T-cell (primary cell): ENCODE results near the gene CHD2. TPM values are rescaled to one million over a fixed set of nuclear protein-coding genes. Genes with fewer than 3 reads are reported as not detected.

Experiments
- ATAC-seq, 4 experiments: fragments of 200-7000 bp in 3 of 4; fragments of 150-1000 bp in 1 of 4; cut with Tn5 transposase; replicated peaks in 1 of 4; 1 replicate in 3 of 4; 2 replicates in 1 of 4; pipeline ENCODE4 v1.10.0; 2021; ENCODE audit warnings: moderate library complexity in 3 of 4, mild to moderate bottlenecking in 2 of 4, moderate number of reproducible peaks in 1 of 4
- CTCF ChIA-PET, 2 donors: fragments of 300-600 bp; sonication (Branson Sonifier 250); formaldehyde crosslinking; loops; one replicate each; lab custom pipeline; 2022; ENCODE audit warnings: antibody characterized with exemption in 2 of 2; lab: Charles Lee
- POLR2A ChIA-PET, 2 donors: fragments of 300-600 bp; sonication (Branson Sonifier 250); formaldehyde crosslinking; loops; one replicate each; lab custom pipeline; 2022; ENCODE audit warnings: antibody characterized with exemption in 2 of 2; lab: Charles Lee
- DNase-seq, 35 experiments: peaks; one replicate each; pipeline versions ENCODE4 v3.0.0 to v3.0.0-alpha.2; 2013 to 2023
- H3K27ac ChIP-seq: one replicate; pipeline ENCODE4 v1.5.1; 2013; ENCODE audit warnings: low read length
- H3K27me3 ChIP-seq, 2 experiments: replicated peaks in 1 of 2; 1 replicate in 1 of 2; 2 replicates in 1 of 2; pipeline versions ENCODE4 v1.6.1 to v1.7.0; 2013; ENCODE audit warnings: low read length in 1 of 2, mixed read lengths in 1 of 2; ENCODE audit not compliant: control insufficient read depth in 2 of 2, insufficient read depth in 2 of 2; ENCODE audit errors: extremely low read depth in 1 of 2
- H3K36me3 ChIP-seq, 2 donors: 1 replicate in 1 of 2; 2 replicates in 1 of 2; pipeline versions ENCODE4 v1.6.1 to v1.7.0; 2013; ENCODE audit warnings: low read length in 1 of 2; ENCODE audit not compliant: control insufficient read depth in 2 of 2, insufficient read depth in 1 of 2; ENCODE audit errors: extremely low read depth in 1 of 2
- H3K4me1 ChIP-seq, 2 experiments: 1 replicate in 1 of 2; 2 replicates in 1 of 2; pipeline versions ENCODE4 v1.6.1 to v1.7.0; 2013; ENCODE audit warnings: low read length in 2 of 2, mixed read lengths in 1 of 2; ENCODE audit not compliant: insufficient read depth in 2 of 2, control insufficient read depth in 1 of 2; ENCODE audit errors: extremely low read depth in 1 of 2
- H3K4me3 ChIP-seq, 2 donors: 1 replicate in 1 of 2; 2 replicates in 1 of 2; pipeline versions ENCODE4 v1.5.1 to v1.7.0; 2013; ENCODE audit warnings: mild to moderate bottlenecking in 2 of 2, low read length in 1 of 2, moderate library complexity in 1 of 2; ENCODE audit not compliant: control insufficient read depth in 1 of 2; ENCODE audit errors: extremely low read depth in 1 of 2
- H3K9me3 ChIP-seq: 2 replicates; pipeline ENCODE4 v1.7.0; 2013
- H3K27ac Mint-ChIP-seq, 2 donors: one replicate each; pipeline ENCODE4 v1.8.0; 2020 to 2021; ENCODE audit warnings: mild to moderate bottlenecking in 2 of 2, mixed read lengths in 2 of 2
- H3K27me3 Mint-ChIP-seq, 2 donors: one replicate each; pipeline ENCODE4 v1.8.0; 2021 to 2022; ENCODE audit warnings: mixed read lengths in 2 of 2
- H3K36me3 Mint-ChIP-seq: one replicate; pipeline ENCODE4 v1.8.0; 2021; ENCODE audit warnings: mixed read lengths
- H3K4me1 Mint-ChIP-seq, 3 donors: one replicate each; pipeline ENCODE4 v1.8.0; 2020 to 2022; ENCODE audit warnings: mixed read lengths in 3 of 3, mild to moderate bottlenecking in 1 of 3
- H3K4me3 Mint-ChIP-seq, 3 donors: one replicate each; pipeline ENCODE4 v1.8.0; 2020 to 2022; ENCODE audit warnings: mild to moderate bottlenecking in 3 of 3, mixed read lengths in 3 of 3, moderate library complexity in 3 of 3
- H3K9me3 Mint-ChIP-seq, 3 donors: one replicate each; pipeline ENCODE4 v1.8.0; 2020 to 2022; ENCODE audit warnings: mixed read lengths in 3 of 3
- WGBS: methylation state at CpG from one replicate; pipeline ENCODE4 v1.1.5; 2013; ENCODE audit warnings: missing lambda C conversion rate; ENCODE audit not compliant: insufficient coverage; 5-methylcytosine and 5-hydroxymethylcytosine counted together
- total RNA-seq, 35 experiments: library from RNA in 6 of 35; stranded (reverse) in 6 of 35; fragments of 120-200 nt in 1 of 35; gene quantifications; one replicate each; pipeline versions ENCODE4 v1.2.1 to v1.2.4 and lab custom pipeline; 2013 to 2026

The CHD2 gene
- total RNA-seq, 5 donors from 2014 or later (not counting 1 experiment from before 2014, with no cell fraction given), result 231 to 506 (median 266) TPM

GRCh38 chr15:92936693-92937092 lies 36.6 kb downstream of the CHD2 start:
- peak in 1 of 4 experiments; percentile 26 for ATAC-seq
- Mint-ChIP-seq H3K9me3 (no peaks in the 10 kb centered on the region), H3K36me3 (peaks cover 61% of the 10 kb centered on the region), H3K27ac (peak overlapping the region; percentile 63 to 64), H3K4me3 (no peak overlapping the region), H3K27me3 (no peaks in the 10 kb centered on the region), H3K4me1 (peaks cover 47 to 53% (median 51%) of the 10 kb centered on the region in 3 donors)
- H3K36me3 ChIP-seq, result peaks cover 5 to 91% of the 10 kb centered on the region in 2 donors
- H3K4me1 ChIP-seq, result peaks cover 9 to 14% of the 10 kb centered on the region in 2 experiments
- H3K27me3 ChIP-seq, result no peaks in the 10 kb centered on the region
- WGBS, result no CpG with 5 or more reads among the region's 2 CpGs
- CTCF ChIA-PET, result interaction anchor here in 1 of 2 donors (1.3 kb wide), 1 partner anchor 11 kb away, joined by 4 read pairs; no protein-coding TSS in a partner anchor
- H3K4me3 ChIP-seq, result no peak overlapping the region
- H3K9me3 ChIP-seq, result no peaks in the 10 kb centered on the region
- H3K27ac ChIP-seq, result peak overlapping the region; percentile 43
- POLR2A ChIA-PET, result interaction anchor here in 1 of 2 donors (0.5 to 1.2 kb wide), 3 partner anchors 11 to 1077 kb away, joined by 3 to 4 read pairs (median 3); no protein-coding TSS in a partner anchor
- no peak for DNase-seq

- Histone ChIP-seq H3K4me3 (no peak overlapping the region), H3K27me3 (no peaks in the 10 kb centered on the region), H3K27ac (peak overlapping the region; percentile 19), H3K9me3 (no peaks in the 10 kb centered on the region), H3K36me3 (peaks cover 5 to 93% of the 10 kb centered on the region in 2 donors), H3K4me1 (peaks cover 9 to 14% of the 10 kb centered on the region in 2 experiments)
- H3K4me3 Mint-ChIP-seq, result no peak overlapping the region
- ATAC-seq (no peak), DNase-seq (no peak)
- CTCF ChIA-PET, result interaction anchor here in 1 of 2 donors (0.6 kb wide), 1 partner anchor 78 kb away, joined by 3 read pairs; no protein-coding TSS in a partner anchor
- H3K9me3 Mint-ChIP-seq, result no peaks in the 10 kb centered on the region
- H3K27me3 Mint-ChIP-seq, result no peaks in the 10 kb centered on the region
- H3K36me3 Mint-ChIP-seq, result peaks cover 67% of the 10 kb centered on the region
- POLR2A ChIA-PET, result interaction anchor here in 1 of 2 donors (0.6 kb wide), 1 partner anchor 30 kb away, joined by 3 read pairs; no protein-coding TSS in a partner anchor
- peaks cover 49 to 59% (median 53%) of the 10 kb centered on the region in 3 donors for H3K4me1 Mint-ChIP-seq
- H3K27ac Mint-ChIP-seq, result peak overlapping the region; percentile 63 to 69
Measured at GRCh38 chr15:92937901-92938300, 37.8 kb downstream of the CHD2 start.

- no peaks in the 10 kb centered on the region for H3K9me3 Mint-ChIP-seq
- no peak overlapping the region for H3K4me3 Mint-ChIP-seq
- ChIA-PET POLR2A (interaction anchor here in 1 of 2 donors (0.5 kb wide), 1 partner anchor 30 kb away, joined by 4 read pairs; no protein-coding TSS in a partner anchor), CTCF (no interaction called here)
- WGBS, result no CpG with 5 or more reads among the region's 2 CpGs
- Histone ChIP-seq H3K36me3 (peaks cover 5 to 93% of the 10 kb centered on the region in 2 donors), H3K9me3 (no peaks in the 10 kb centered on the region), H3K27ac (peak overlapping the region; percentile 10), H3K27me3 (no peaks in the 10 kb centered on the region), H3K4me1 (peaks cover 9 to 14% of the 10 kb centered on the region in 2 experiments), H3K4me3 (no peak overlapping the region)
- H3K36me3 Mint-ChIP-seq, result peaks cover 69% of the 10 kb centered on the region
- peaks cover 46 to 61% (median 50%) of the 10 kb centered on the region in 3 donors for H3K4me1 Mint-ChIP-seq
- DNase-seq, result no peak
- ATAC-seq, result no peak
- H3K27ac Mint-ChIP-seq, result peak overlapping the region in 1 of 2 donors; percentile 16
- H3K27me3 Mint-ChIP-seq, result no peaks in the 10 kb centered on the region
Measured at GRCh38 chr15:92938387-92938786, 38.3 kb downstream of the CHD2 start.

GRCh38 chr15:92941668-92942067 lies 41.5 kb downstream of the CHD2 start:
- H3K36me3 ChIP-seq, result peaks cover 12 to 91% of the 10 kb centered on the region in 2 donors
- no peaks in the 10 kb centered on the region for H3K27me3 ChIP-seq
- peaks cover 0 to 6% of the 10 kb centered on the region in 2 experiments for H3K4me1 ChIP-seq
- ChIA-PET POLR2A (interaction anchor here in 1 of 2 donors (1.0 kb wide), 1 partner anchor 15 kb away, joined by 3 read pairs; no protein-coding TSS in a partner anchor), CTCF (interaction anchor here in 1 of 2 donors (0.6 to 1.2 kb wide), 4 partner anchors 12 to 789 kb away, joined by 3 to 7 read pairs (median 6); no protein-coding TSS in a partner anchor)
- Mint-ChIP-seq H3K27ac (peak overlapping the region; percentile 59 to 60), H3K4me1 (peaks cover 17 to 31% (median 25%) of the 10 kb centered on the region in 3 donors), H3K9me3 (peaks cover 0 to 1% (median 0%) of the 10 kb centered on the region in 3 donors), H3K36me3 (peaks cover 65% of the 10 kb centered on the region), H3K27me3 (no peaks in the 10 kb centered on the region), H3K4me3 (no peak overlapping the region)
- DNase-seq (no peak), ATAC-seq (no peak)
- no peak overlapping the region for H3K4me3 ChIP-seq
- no CpG with 5 or more reads among the region's 1 CpG for WGBS
- H3K9me3 ChIP-seq, result no peaks in the 10 kb centered on the region
- H3K27ac ChIP-seq, result peak overlapping the region; percentile 14

GRCh38 chr15:92942706-92943105 lies 42.6 kb downstream of the CHD2 start:
- peaks cover 3% of the 10 kb centered on the region for H3K9me3 ChIP-seq
- DNase-seq (no peak), ATAC-seq (no peak)
- H3K36me3 Mint-ChIP-seq, result peaks cover 69% of the 10 kb centered on the region
- ChIA-PET POLR2A (interaction anchor here (0.6 to 1.1 kb wide), 2 partner anchors 37 to 84 kb away, joined by 3 read pairs; no protein-coding TSS in a partner anchor), CTCF (interaction anchor here in 1 of 2 donors (1.1 to 1.2 kb wide), 2 partner anchors 13 to 146 kb away, joined by 4 to 7 read pairs; no protein-coding TSS in a partner anchor)
- H3K4me3 ChIP-seq, result no peak overlapping the region
- H3K4me3 Mint-ChIP-seq, result no peak overlapping the region
- no peaks in the 10 kb centered on the region for H3K27me3 Mint-ChIP-seq
- no peak overlapping the region for H3K27ac ChIP-seq
- peaks cover 7 to 9% (median 8%) of the 10 kb centered on the region in 3 donors for H3K9me3 Mint-ChIP-seq
- WGBS, result no CpG with 5 or more reads among the region's 3 CpGs
- H3K36me3 ChIP-seq, result peaks cover 11 to 91% of the 10 kb centered on the region in 2 donors
- H3K27ac Mint-ChIP-seq, result peak overlapping the region; percentile 11 to 16
- H3K4me1 Mint-ChIP-seq, result peaks cover 8 to 24% (median 19%) of the 10 kb centered on the region in 3 donors
- no peaks in the 10 kb centered on the region for H3K27me3 ChIP-seq
- no peaks in the 10 kb centered on the region for H3K4me1 ChIP-seq

- no peak overlapping the region for H3K4me3 ChIP-seq
- H3K27me3 Mint-ChIP-seq, result no peaks in the 10 kb centered on the region
- no CpG with 5 or more reads among the region's 1 CpG for WGBS
Measured at GRCh38 chr15:92943581-92943980, 43.5 kb downstream of the CHD2 start.

More at GRCh38 chr15:92943581-92943980, 43.5 kb downstream of the CHD2 start:
- peaks cover 19 to 91% of the 10 kb centered on the region in 2 donors for H3K36me3 ChIP-seq
- no peak overlapping the region for H3K27ac ChIP-seq
- ATAC-seq, result no peak
- ChIA-PET POLR2A (interaction anchor here in 1 of 2 donors (1.1 kb wide), 1 partner anchor 36 kb away, joined by 3 read pairs; no protein-coding TSS in a partner anchor), CTCF (no interaction called here)
- Mint-ChIP-seq H3K9me3 (peaks cover 12 to 16% (median 13%) of the 10 kb centered on the region in 3 donors), H3K27ac (peak overlapping the region; percentile 33 to 44), H3K4me1 (peaks cover 4 to 20% (median 15%) of the 10 kb centered on the region in 3 donors), H3K36me3 (peaks cover 74% of the 10 kb centered on the region), H3K4me3 (no peak overlapping the region)
- H3K9me3 ChIP-seq, result peaks cover 7% of the 10 kb centered on the region
- DNase-seq, result no peak
- no peaks in the 10 kb centered on the region for H3K27me3 ChIP-seq
- no peaks in the 10 kb centered on the region for H3K4me1 ChIP-seq
